ENCODE results near the gene FCF1.

- TF ChIP-seq CTCF (IDR thresholded peaks at IDR 0.05; ENCODE audit: low read length) = no peak
- no peak for TF ChIP-seq EZH2 (optimal IDR thresholded peaks at IDR 0.05; ENCODE audit: low read depth, low read length)
- no peak for TF ChIP-seq EZH2phosphoT487 (IDR thresholded peaks at IDR 0.05; ENCODE audit: low read length)
These were observed 421 bp downstream of the FCF1 start for GRCh38 chr14:74713395-74713735.
